GM10248 (cell line): ENCODE measurements around the gene SSBP2.

Experiments
- CTCF ChIA-PET: fragments of 300-600 bp; sonication (Branson Sonifier 250); formaldehyde crosslinking; extraction: SDS; loops from one replicate; lab custom pipeline; 2021; ENCODE audit warnings: antibody characterized with exemption; lab: Yijun Ruan, JAX
- POLR2A ChIA-PET: fragments of 350-650 bp; sonication (Branson Sonifier 250); formaldehyde crosslinking; extraction: SDS; loops from one replicate; lab custom pipeline; 2020; ENCODE audit warnings: antibody characterized with exemption; lab: Yijun Ruan, JAX
- DNase-seq: peaks from one replicate; pipeline ENCODE4 v3.0.0; 2012; ENCODE audit errors: extremely low spot score
- TF ChIP-seq, protein P1 (sequence below): IDR thresholded peaks from 2 replicates; pipeline ENCODE4 v1.5.1; 2012; ENCODE audit warnings: mild to moderate bottlenecking, low read depth; ENCODE audit errors: extremely low read depth, missing control alignments, control extremely low read depth

Gene SSBP2

DNA sequence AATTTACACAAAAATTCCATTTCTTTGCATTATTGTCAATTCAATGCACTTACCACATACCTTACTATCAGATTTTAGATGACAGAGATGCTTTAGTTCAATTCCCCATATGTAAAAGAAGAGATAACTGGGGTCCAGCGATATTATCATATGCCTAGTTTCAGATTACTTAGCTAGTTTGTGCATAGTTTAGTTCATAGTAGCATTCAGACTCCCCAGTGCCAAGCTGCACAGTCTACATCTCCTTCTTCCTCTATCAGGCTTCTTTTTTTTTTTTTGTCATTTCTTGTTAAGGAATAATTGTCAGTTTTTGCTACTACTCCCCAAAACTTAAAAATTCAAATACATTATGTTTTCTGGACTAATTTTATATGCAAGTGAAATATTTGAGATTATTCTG, 175.0 kb downstream of the SSBP2 start:
- DNase-seq: no peak
- ChIA-PET POLR2A (no interaction called here), CTCF (no interaction called here)
- TF ChIP-seq, protein P1, sequence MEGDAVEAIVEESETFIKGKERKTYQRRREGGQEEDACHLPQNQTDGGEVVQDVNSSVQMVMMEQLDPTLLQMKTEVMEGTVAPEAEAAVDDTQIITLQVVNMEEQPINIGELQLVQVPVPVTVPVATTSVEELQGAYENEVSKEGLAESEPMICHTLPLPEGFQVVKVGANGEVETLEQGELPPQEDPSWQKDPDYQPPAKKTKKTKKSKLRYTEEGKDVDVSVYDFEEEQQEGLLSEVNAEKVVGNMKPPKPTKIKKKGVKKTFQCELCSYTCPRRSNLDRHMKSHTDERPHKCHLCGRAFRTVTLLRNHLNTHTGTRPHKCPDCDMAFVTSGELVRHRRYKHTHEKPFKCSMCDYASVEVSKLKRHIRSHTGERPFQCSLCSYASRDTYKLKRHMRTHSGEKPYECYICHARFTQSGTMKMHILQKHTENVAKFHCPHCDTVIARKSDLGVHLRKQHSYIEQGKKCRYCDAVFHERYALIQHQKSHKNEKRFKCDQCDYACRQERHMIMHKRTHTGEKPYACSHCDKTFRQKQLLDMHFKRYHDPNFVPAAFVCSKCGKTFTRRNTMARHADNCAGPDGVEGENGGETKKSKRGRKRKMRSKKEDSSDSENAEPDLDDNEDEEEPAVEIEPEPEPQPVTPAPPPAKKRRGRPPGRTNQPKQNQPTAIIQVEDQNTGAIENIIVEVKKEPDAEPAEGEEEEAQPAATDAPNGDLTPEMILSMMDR: no peak

DNA sequence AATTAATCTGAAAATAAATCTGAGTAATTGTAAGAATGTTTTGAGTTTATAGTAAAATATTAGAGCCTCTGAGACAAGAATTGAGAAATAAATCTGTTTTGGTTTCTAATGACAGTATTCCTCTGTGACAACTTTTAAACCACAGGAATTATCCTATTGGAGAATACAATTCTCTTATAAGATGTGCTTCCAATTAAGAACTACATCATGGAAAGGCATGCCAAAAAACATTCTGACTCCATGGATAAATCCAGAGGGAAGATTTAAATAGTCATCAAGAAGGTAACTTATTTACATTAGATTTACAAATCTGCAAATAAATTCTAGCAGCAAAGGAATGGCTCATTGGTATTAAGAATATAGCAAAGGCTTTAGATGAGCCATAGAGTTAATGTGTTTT, 178.7 kb downstream of the SSBP2 start:
- ChIA-PET CTCF (no interaction called here), POLR2A (no interaction called here)
- TF ChIP-seq, protein P1: no peak
- no peak for DNase-seq

- no peak for DNase-seq
- POLR2A ChIA-PET: no interaction called here
- TF ChIP-seq, protein P1: no peak
- CTCF ChIA-PET: no interaction called here
These were observed 192.7 kb downstream of the SSBP2 start for GRCh38 chr5:81558188-81558587.

GRCh38 chr5:81556809-81557208, 194.1 kb downstream of the SSBP2 start:
- TF ChIP-seq, protein P1: no peak
- CTCF ChIA-PET: interaction anchor here (0.8 kb wide), 1 partner anchor 10 kb away, joined by 3 read pairs; no protein-coding TSS in a partner anchor
- POLR2A ChIA-PET: no interaction called here

DNA sequence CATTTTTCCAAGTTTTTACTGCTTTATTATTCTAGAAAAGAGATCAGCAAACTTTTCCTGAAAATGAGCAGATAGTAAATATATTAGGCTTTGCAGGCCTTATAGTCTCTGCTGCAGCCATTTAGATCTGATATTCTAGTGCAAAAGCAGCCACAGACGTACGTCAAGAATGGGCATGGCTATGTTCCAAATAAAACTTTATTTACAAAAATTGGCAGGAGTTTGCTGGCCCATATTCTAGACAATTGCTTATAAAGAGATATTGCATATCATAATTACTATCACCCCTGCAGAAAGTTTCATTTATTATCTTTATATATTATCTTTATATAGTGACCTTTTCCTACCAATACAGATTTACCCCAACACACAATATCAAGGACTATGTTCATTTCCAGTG, 195.0 kb downstream of the SSBP2 start:
- CTCF ChIA-PET: no interaction called here
- POLR2A ChIA-PET: no interaction called here
- DNase-seq: no peak
- TF ChIP-seq, protein P1: no peak

More at GRCh38 chr5:81556809-81557208, 194.1 kb downstream of the SSBP2 start:
- no peak for DNase-seq

GRCh38 chr5:81554647-81555046, 196.2 kb downstream of the SSBP2 start:
- DNase-seq: no peak
- ChIA-PET POLR2A (no interaction called here), CTCF (interaction anchor here (0.9 kb wide), 1 partner anchor 9 kb away, joined by 3 read pairs; no protein-coding TSS in a partner anchor)
- TF ChIP-seq, protein P1: no peak
